Panc1 (cell line): Measurements from ENCODE around the gene CDH13.

Source experiments
- CTCF ChIP-seq: fragments of 450-650 bp; IDR thresholded peaks from 2 replicates; pipeline ENCODE4 v1.5.1; 2017; ENCODE audit warnings: mild to moderate bottlenecking
- POLR2AphosphoS5 ChIP-seq: IDR thresholded peaks from 2 replicates; pipeline ENCODE4 v1.6.1; 2012; ENCODE audit warnings: mild to moderate bottlenecking, low read depth, low read length, moderate library complexity
- REST ChIP-seq, 2 experiments: IDR thresholded peaks; 2 replicates each; pipeline ENCODE4 v1.6.1; 2011 to 2012; ENCODE audit warnings: low read depth in 2 of 2, control low read depth in 1 of 2, low read length in 1 of 2, mild to moderate bottlenecking in 1 of 2, moderate library complexity in 1 of 2; ENCODE audit not compliant: insufficient read depth in 1 of 2

GRCh38 chr16:83533193-83533592, 906.4 kb downstream of the CDH13 start:
- TF ChIP-seq CTCF (no peak), POLR2AphosphoS5 (no peak), REST (IDR thresholded peaks at IDR 0.05; ENCODE audit: insufficient read depth in 1 of 2, low read depth in 2 of 2, low read length in 1 of 2) (no peak)
